Right lobe of liver (tissue), 4 donors: ENCODE results near the gene GRM8.

ENCODE experiments used
- POLR2A ChIP-seq: fragments of 450-650 bp; IDR thresholded peaks from one replicate; pipeline ENCODE4 v1.6.1; 2017; ENCODE audit warnings: antibody characterized with exemption, mild to moderate bottlenecking
- TF ChIP-seq, protein P1 (sequence below), 4 donors: fragments of 200-600 bp in 3 of 4; fragments of 450-650 bp in 1 of 4; IDR thresholded peaks; one replicate each; pipeline versions ENCODE4 v1.5.1 to v1.8.0; 2016 to 2022; ENCODE audit warnings: antibody characterized with exemption in 4 of 4, mild to moderate bottlenecking in 2 of 4
- donor health status: DM: no; HTN: no; CAD: no.
- donor health status: DM: no; HTN: no; CAD: no.
- donor health status: DM: no; HTN: yes; CAD: no.

- TF ChIP-seq, protein P1, sequence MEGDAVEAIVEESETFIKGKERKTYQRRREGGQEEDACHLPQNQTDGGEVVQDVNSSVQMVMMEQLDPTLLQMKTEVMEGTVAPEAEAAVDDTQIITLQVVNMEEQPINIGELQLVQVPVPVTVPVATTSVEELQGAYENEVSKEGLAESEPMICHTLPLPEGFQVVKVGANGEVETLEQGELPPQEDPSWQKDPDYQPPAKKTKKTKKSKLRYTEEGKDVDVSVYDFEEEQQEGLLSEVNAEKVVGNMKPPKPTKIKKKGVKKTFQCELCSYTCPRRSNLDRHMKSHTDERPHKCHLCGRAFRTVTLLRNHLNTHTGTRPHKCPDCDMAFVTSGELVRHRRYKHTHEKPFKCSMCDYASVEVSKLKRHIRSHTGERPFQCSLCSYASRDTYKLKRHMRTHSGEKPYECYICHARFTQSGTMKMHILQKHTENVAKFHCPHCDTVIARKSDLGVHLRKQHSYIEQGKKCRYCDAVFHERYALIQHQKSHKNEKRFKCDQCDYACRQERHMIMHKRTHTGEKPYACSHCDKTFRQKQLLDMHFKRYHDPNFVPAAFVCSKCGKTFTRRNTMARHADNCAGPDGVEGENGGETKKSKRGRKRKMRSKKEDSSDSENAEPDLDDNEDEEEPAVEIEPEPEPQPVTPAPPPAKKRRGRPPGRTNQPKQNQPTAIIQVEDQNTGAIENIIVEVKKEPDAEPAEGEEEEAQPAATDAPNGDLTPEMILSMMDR (IDR thresholded peaks at IDR 0.05): no peak
- TF ChIP-seq POLR2A: no peak
Measured at GRCh38 chr7:127029823-127030222, 222.9 kb downstream of the GRM8 start.
